ENCODE results near the gene EEF1A2. TPM values are rescaled to one million over a fixed set of nuclear protein-coding genes. Genes with fewer than 3 reads are reported as not detected.

Gene EEF1A2
- total and polyA plus RNA-seq, 2 of the 4 experiments (the other 2 are of a cell fraction), result 1.3 to 4.6 TPM

- no TSS peak for BruUV-seq (replicated peaks)
- POLR2A ChIA-PET (ENCODE audit: unreplicated experiment), result no interaction called here
- 85% methylated on average over 15 of the region's 24 CpGs; no CpG with 5 or more reads in 1 of the 2 experiments for WGBS, 2 experiments (ENCODE audit: extremely low coverage in 2 of 2, insufficient read length in 1 of 2)
These were observed 8.5 kb downstream of the EEF1A2 start for GRCh38 chr20:63490416-63490815.

More at GRCh38 chr20:63490416-63490815, 8.5 kb downstream of the EEF1A2 start:
- Histone ChIP-seq H3K79me1 (ENCODE audit: low read depth in 1 of 2, low read length in 2 of 2) (no peaks in the 10 kb centered on the region), H2BK120ac (ENCODE audit: low read depth, low read length) (no peak overlapping the region), H3K9me3 (ENCODE audit: control insufficient read depth, insufficient read depth, low read length) (no peaks in the 10 kb centered on the region), H2BK15ac (ENCODE audit: low read depth, low read length) (no peak overlapping the region), H4K5ac (ENCODE audit: low read depth, low read length) (no peak overlapping the region), H3K4ac (ENCODE audit: low read depth, low read length) (no peak overlapping the region), H2BK20ac (ENCODE audit: low read depth, low read length) (no peak overlapping the region), H2BK5ac (ENCODE audit: low read depth, low read length, poor library complexity, severe bottlenecking) (no peak overlapping the region), H3K14ac (replicated peaks; ENCODE audit: low read depth, low read length) (no peak overlapping the region), H3K56ac (ENCODE audit: extremely low read depth, insufficient read depth, low read length) (no peak overlapping the region), H4K91ac (ENCODE audit: insufficient read depth, low read depth, low read length) (no peak overlapping the region), H3K4me2 (ENCODE audit: low read depth, low read length) (no peak overlapping the region), H3K23ac (ENCODE audit: low read depth, low read length) (no peak overlapping the region), H3K9ac (ENCODE audit: low read depth, low read length) (no peak overlapping the region), H4K20me1 (ENCODE audit: insufficient read depth, low read length) (no peaks in the 10 kb centered on the region), H2AFZ (replicated peaks; ENCODE audit: low read length, poor library complexity) (no peak overlapping the region), H3K36me3 (ENCODE audit: control insufficient read depth, insufficient read depth, low read length) (no peaks in the 10 kb centered on the region), H2AK9ac (replicated peaks; ENCODE audit: low read depth, low read length, poor library complexity) (no peak overlapping the region), H3K27ac (ENCODE audit: insufficient read depth, low read length) (no peak overlapping the region), H3K27me3 (ENCODE audit: control insufficient read depth, insufficient read depth, low read length) (peaks cover 20% of the 10 kb centered on the region), H4K8ac (ENCODE audit: low read depth in 2 of 2, low read length in 2 of 2) (no peak overlapping the region), H3K4me1 (ENCODE audit: control insufficient read depth, insufficient read depth, low read length) (no peaks in the 10 kb centered on the region), H2AK5ac (ENCODE audit: low read depth, low read length) (no peak overlapping the region), H3K4me3 (ENCODE audit: insufficient read depth, low read depth, low read length) (no peak overlapping the region), H3K9me1 (ENCODE audit: insufficient read depth, low read length) (no peaks in the 10 kb centered on the region), H3K18ac (ENCODE audit: low read depth, low read length) (no peak overlapping the region)
- dilution Hi-C loops (cut with HindIII; ENCODE audit: low sequenced_read_pairs, unreplicated experiment) (no loop called here), in situ Hi-C loops (cut with MboI; ENCODE audit: low sequenced_read_pairs) (no loop called here), intact Hi-C loops (cut with micrococcal nuclease) (no loop called here)
- ATAC-seq (ENCODE audit: low read depth), result no peak
- TF ChIP-seq FOS (IDR thresholded peaks at IDR 0.05; ENCODE audit: low read depth, low read length) (no peak), NFE2L2 (IDR thresholded peaks at IDR 0.05; ENCODE audit: low read depth, low read length) (no peak), MXI1 (IDR thresholded peaks at IDR 0.05; ENCODE audit: borderline replicate concordance, low read depth, low read length) (no peak), POLR2A (IDR thresholded peaks at IDR 0.05; ENCODE audit: low read depth, low read length) (no peak), MAFK (IDR thresholded peaks at IDR 0.05; ENCODE audit: low read depth, low read length) (no peak)
- TF ChIP-seq, protein P1, sequence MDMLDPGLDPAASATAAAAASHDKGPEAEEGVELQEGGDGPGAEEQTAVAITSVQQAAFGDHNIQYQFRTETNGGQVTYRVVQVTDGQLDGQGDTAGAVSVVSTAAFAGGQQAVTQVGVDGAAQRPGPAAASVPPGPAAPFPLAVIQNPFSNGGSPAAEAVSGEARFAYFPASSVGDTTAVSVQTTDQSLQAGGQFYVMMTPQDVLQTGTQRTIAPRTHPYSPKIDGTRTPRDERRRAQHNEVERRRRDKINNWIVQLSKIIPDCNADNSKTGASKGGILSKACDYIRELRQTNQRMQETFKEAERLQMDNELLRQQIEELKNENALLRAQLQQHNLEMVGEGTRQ (IDR thresholded peaks at IDR 0.05; ENCODE audit: low read depth, low read length), result no peak
- no peak for DNase-seq
- CTCF ChIA-PET, result no interaction called here

Data from IMR-90 (cell line).